Limb (tissue), 2 donors: ENCODE measurements around the gene ZNF385D.
"Not testable (repeated sequence)": the region's sequence is repeated elsewhere in the genome, so short reads cannot be mapped to it uniquely, and the experiment has no call there.

Experiments
- DNase-seq, 2 donors: peaks; one replicate each; pipeline ENCODE4 v3.0.0-alpha.2; 2016; ENCODE audit errors: extremely low spot score in 2 of 2

The ZNF385D gene

DNA sequence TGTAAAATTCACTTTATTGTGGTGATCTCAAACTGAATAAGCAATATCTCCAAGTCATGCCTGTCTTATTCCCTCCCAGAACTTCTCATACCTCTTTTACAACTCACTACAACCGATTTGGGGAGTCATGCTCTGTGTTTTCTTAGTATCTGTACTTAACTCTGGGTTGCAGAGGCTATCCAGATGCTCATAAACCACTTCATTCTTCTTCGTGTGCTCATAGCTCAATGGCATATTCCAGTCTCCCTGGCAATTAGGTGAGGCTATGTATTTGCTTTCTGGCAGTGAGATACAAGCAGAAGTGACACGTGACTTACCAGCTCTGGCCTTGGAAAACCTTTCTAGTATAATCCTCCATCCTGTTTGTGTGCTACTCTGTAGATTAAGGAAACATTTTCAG, 360.9 kb downstream of the ZNF385D start:
- DNase-seq, result no peak

DNA sequence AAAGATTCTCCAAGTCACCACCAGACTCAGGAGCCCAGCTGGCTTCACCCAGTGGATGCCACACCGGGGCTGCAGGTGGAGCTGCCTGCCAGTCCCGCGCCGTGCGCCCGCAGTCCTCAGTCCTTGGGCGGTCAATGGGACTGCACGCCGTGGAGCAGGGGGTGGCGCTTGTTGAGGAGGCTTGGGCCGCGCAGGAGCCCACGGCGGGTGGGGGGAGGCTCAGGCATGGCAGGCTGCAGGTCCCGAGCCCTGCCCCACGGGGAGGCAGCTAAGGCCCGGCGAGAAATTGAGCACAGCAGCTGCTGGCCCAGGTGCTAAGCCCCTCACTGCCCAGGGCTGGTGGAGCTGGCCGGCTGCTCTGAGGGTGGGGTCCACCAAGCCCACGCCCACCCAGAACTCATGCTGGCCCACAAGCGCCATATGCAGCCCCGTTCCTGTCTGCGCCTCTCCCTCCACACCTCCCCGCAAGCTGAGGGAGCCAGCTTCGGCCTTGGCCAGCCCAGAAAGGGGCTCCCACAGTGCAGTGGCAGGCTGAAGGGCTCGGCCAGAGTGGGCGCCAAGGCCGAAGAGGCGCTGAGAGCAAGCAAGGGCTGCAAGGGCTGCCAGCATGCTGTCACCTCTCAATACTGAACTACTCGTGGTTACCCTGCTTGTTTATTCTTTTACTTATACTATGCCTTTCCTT, 363.7 kb downstream of the ZNF385D start:
- DNase-seq, result not testable (repeated sequence)

DNA sequence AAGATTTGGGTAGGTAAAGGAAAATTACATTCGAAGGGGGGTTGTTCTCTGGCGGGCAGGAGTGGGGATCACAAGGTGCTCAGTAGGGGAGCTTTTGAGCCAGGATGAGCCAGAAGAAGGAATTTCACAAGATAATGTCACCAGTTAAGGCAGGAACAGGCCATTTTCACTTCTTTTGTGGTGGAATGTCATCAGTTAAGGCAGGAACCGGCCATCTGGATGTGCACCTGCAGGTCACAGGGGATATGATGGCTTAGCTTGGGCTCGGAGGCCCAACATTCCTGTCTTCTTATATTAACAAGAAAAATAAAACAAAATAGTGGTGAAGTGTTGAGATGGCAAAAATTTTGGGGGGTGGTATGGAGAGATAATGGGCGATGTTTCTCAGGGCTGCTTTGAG, 373.0 kb downstream of the ZNF385D start:
- not testable (repeated sequence) for DNase-seq

GRCh38 chr3:21377071-21377769, 373.8 kb downstream of the ZNF385D start:
- no peak for DNase-seq

DNA sequence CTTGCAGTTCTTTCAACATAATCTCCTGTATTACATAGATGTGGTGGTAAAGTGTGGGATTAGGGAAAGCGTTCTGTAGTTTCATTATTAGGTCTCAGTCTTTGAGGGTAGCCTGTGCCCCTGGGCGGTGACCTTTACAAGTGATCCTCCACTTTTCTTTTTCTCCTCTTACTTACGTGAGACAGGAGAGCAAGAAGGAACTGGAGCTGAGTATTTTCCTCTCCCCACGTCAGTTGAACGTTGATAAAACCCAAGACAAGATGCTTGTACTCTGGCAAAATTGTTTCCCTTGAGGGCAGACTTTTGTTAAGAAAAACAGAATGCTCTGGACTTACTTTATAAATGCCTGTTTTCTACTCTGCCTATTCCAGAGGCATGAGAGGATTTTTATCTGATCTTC, 378.7 kb downstream of the ZNF385D start:
- no peak for DNase-seq
